Smooth muscle cell (in vitro differentiated cells): ENCODE measurements around the gene HSD17B2. TPM values are rescaled to one million over a fixed set of nuclear protein-coding genes. Genes with fewer than 3 reads are reported as not detected.

ENCODE experiments used
- DNase-seq: peaks from one replicate; lab custom pipeline; 2025; ENCODE audit not compliant: unreplicated experiment; lab: John Stamatoyannopoulos, UW
- H2AFZ ChIP-seq: fragments of 200-600 bp; sonication (generic); 2 replicates; pipeline ENCODE4 v1.6.0; 2016; ENCODE audit warnings: antibody characterized with exemption, low read depth, mild to moderate bottlenecking
- H3F3A ChIP-seq: fragments of 200-600 bp; sonication (generic); 2 replicates; pipeline ENCODE4 v1.6.0; 2017; ENCODE audit warnings: antibody characterized with exemption, low read depth
- H3K27ac ChIP-seq: fragments of 200-600 bp; sonication (generic); 2 replicates; pipeline ENCODE4 v1.5.1; 2016; ENCODE audit warnings: low read depth, mild to moderate bottlenecking
- H3K27me3 ChIP-seq: fragments of 200-600 bp; sonication (generic); 2 replicates; pipeline ENCODE4 v1.6.1; 2016; ENCODE audit warnings: low read depth, mild to moderate bottlenecking
- H3K36me3 ChIP-seq: fragments of 200-600 bp; sonication (generic); 2 replicates; pipeline ENCODE4 v1.5.1; 2016; ENCODE audit warnings: low read depth
- H3K4me1 ChIP-seq: fragments of 200-600 bp; sonication (generic); 2 replicates; pipeline ENCODE4 v1.5.1; 2016; ENCODE audit warnings: low read depth
- H3K4me2 ChIP-seq: fragments of 200-600 bp; sonication (generic); 2 replicates; pipeline ENCODE4 v1.6.0; 2016; ENCODE audit warnings: mild to moderate bottlenecking
- H3K4me3 ChIP-seq: fragments of 200-600 bp; sonication (generic); 2 replicates; pipeline ENCODE4 v1.5.1; 2016; ENCODE audit warnings: mild to moderate bottlenecking
- H3K79me2 ChIP-seq: fragments of 200-600 bp; sonication (generic); 2 replicates; pipeline ENCODE4 v1.6.0; 2016; ENCODE audit warnings: low read depth, mild to moderate bottlenecking
- H3K9ac ChIP-seq: fragments of 200-600 bp; sonication (generic); 2 replicates; pipeline ENCODE4 v1.6.0; 2016; ENCODE audit warnings: low read depth
- H3K9me3 ChIP-seq: fragments of 200-600 bp; sonication (generic); replicated peaks from 2 replicates; pipeline ENCODE4 v1.5.1; 2016; ENCODE audit warnings: low read depth
- H4K20me1 ChIP-seq: fragments of 200-600 bp; sonication (generic); 2 replicates; pipeline ENCODE4 v1.6.0; 2016; ENCODE audit warnings: low read depth
- WGBS: methylation state at CpG from one replicate; pipeline ENCODE4 v1.1.7; 2016; ENCODE audit warnings: low lambda C conversion rate; 5-methylcytosine and 5-hydroxymethylcytosine counted together
- polyA plus RNA-seq: library from polyadenylated mRNA; unstranded; fragments of >200 nt; fragmentation: Nextera tagmentation; extraction: Ambion mirVana; gene quantifications from 2 replicates; pipeline ENCODE4 v1.2.1, GENCODE V29; 2016
- total RNA-seq: library from RNA; depleted of rRNA; stranded (reverse); fragments of >200 nt; gene quantifications from 2 replicates; pipeline ENCODE4 v1.2.3, GENCODE V29; 2014
- TF ChIP-seq, protein P1 (sequence below): fragments of 200-600 bp; sonication (generic); IDR thresholded peaks from 2 replicates; pipeline ENCODE4 v1.5.1; 2017; ENCODE audit warnings: borderline replicate concordance, mild to moderate bottlenecking, antibody characterized with exemption; ENCODE audit not compliant: insufficient read depth, poor library complexity, severe bottlenecking

The HSD17B2 gene
- total and polyA plus RNA-seq, 2 experiments from 2014 or later = 21.8 to 33.9 TPM

DNA sequence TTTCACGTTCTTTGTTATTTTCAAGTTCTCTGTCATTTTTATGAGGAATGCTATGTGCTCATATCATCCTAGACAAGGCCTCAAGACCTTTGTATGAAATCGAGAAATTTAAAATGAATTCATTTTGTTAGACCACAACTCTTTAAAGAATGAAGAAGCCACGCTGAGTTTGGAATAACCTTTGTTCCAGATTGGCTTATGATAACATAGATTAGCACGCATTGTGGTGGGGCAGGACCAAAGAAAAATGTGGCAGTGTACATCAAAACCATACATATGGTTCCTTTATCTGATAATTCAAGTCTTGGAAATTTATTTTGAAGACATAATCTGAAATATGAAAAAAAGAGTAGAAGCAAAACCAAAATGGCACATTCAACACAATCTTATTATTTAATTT lies 2.2 kb downstream of the HSD17B2 start:
- Histone ChIP-seq H3K9ac (peak overlapping the region; percentile 45), H3K4me2 (peak overlapping the region; percentile 79), H4K20me1 (no peaks in the 10 kb centered on the region), H3K9me3 (no peaks in the 10 kb centered on the region), H3K4me1 (peaks cover 9% of the 10 kb centered on the region), H3K79me2 (no peaks in the 10 kb centered on the region), H3K27me3 (no peaks in the 10 kb centered on the region), H3K4me3 (peak overlapping the region; percentile 46), H3K36me3 (no peaks in the 10 kb centered on the region), H3F3A (no peaks in the 10 kb centered on the region), H2AFZ (no peak overlapping the region), H3K27ac (peak overlapping the region; percentile 82)
- TF ChIP-seq, protein P1, sequence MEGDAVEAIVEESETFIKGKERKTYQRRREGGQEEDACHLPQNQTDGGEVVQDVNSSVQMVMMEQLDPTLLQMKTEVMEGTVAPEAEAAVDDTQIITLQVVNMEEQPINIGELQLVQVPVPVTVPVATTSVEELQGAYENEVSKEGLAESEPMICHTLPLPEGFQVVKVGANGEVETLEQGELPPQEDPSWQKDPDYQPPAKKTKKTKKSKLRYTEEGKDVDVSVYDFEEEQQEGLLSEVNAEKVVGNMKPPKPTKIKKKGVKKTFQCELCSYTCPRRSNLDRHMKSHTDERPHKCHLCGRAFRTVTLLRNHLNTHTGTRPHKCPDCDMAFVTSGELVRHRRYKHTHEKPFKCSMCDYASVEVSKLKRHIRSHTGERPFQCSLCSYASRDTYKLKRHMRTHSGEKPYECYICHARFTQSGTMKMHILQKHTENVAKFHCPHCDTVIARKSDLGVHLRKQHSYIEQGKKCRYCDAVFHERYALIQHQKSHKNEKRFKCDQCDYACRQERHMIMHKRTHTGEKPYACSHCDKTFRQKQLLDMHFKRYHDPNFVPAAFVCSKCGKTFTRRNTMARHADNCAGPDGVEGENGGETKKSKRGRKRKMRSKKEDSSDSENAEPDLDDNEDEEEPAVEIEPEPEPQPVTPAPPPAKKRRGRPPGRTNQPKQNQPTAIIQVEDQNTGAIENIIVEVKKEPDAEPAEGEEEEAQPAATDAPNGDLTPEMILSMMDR = no peak
- DNase-seq = no peak
- 59% methylated on average over 4 of the region's 4 CpGs for WGBS

- no peak for DNase-seq
- 22% methylated on average over 2 of the region's 2 CpGs for WGBS
- H3K4me2 ChIP-seq = peak overlapping the region; percentile 79
Measured at GRCh38 chr16:82037666-82038065, 2.6 kb downstream of the HSD17B2 start.

DNA sequence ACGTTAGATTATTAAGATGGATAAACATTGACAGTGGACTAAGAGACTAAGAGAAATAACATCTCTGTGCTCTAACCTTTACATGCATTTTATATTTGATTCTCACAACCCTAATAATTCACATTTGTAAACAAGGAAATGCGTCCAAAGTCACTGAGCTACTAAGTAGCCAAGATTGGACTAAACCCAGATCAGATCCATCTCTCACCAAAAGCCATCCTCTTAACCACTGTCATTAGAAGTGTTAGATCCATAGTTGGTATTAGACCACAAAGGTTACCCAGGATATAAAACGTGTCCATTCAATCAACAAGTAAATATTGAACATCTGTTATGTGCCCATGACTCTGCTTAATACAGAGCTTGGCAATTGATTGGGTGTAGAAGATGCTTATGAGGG lies 5.2 kb downstream of the HSD17B2 start:
- Histone ChIP-seq H2AFZ (no peak overlapping the region), H3K4me3 (no peak overlapping the region), H4K20me1 (no peaks in the 10 kb centered on the region), H3K9me3 (no peaks in the 10 kb centered on the region), H3K36me3 (no peaks in the 10 kb centered on the region), H3K27me3 (no peaks in the 10 kb centered on the region), H3K4me1 (peaks cover 24% of the 10 kb centered on the region), H3F3A (no peaks in the 10 kb centered on the region), H3K4me2 (no peak overlapping the region), H3K27ac (no peak overlapping the region), H3K79me2 (no peaks in the 10 kb centered on the region), H3K9ac (no peak overlapping the region)
- 86% methylated on average over 3 of the region's 3 CpGs for WGBS
- DNase-seq = no peak
- TF ChIP-seq, protein P1 = no peak

More at GRCh38 chr16:82037666-82038065, 2.6 kb downstream of the HSD17B2 start:
- Histone ChIP-seq H3F3A (no peaks in the 10 kb centered on the region), H3K27ac (peak overlapping the region; percentile 82), H3K4me1 (peaks cover 9% of the 10 kb centered on the region), H3K79me2 (no peaks in the 10 kb centered on the region), H3K27me3 (no peaks in the 10 kb centered on the region), H2AFZ (no peak overlapping the region), H3K9ac (no peak overlapping the region), H3K36me3 (no peaks in the 10 kb centered on the region), H3K9me3 (no peaks in the 10 kb centered on the region), H3K4me3 (peak overlapping the region; percentile 46), H4K20me1 (no peaks in the 10 kb centered on the region)
- TF ChIP-seq, protein P1 = no peak

DNA sequence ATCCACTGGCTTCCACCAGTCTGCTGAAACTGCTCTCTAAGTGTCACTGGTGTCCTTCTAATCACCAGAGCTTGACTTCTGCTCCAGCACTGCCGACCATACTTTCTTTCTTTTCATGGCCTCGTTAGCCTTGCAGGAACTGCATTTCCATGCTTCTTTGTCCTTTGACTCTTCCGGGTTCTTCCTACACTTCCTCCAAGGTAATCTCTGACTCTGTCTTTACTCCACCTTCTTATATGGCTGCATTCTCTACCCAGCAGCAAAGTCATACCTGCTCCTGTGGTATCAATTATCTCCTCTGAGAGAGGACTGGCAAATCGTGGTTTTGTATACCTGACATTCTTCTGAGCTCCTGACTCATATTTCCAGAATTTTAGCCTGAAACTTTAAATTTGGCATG lies 6.5 kb downstream of the HSD17B2 start:
- H2AFZ ChIP-seq = no peak overlapping the region
- TF ChIP-seq, protein P1 = no peak
- WGBS = 88% methylated on average over 4 of the region's 4 CpGs
- no peaks in the 10 kb centered on the region for H3K27me3 ChIP-seq
- H3K36me3 ChIP-seq = no peaks in the 10 kb centered on the region
- H3K4me3 ChIP-seq = no peak overlapping the region
- H3K9me3 ChIP-seq = no peaks in the 10 kb centered on the region
- H3K27ac ChIP-seq = no peak overlapping the region
- H3F3A ChIP-seq = no peaks in the 10 kb centered on the region
- no peak overlapping the region for H3K9ac ChIP-seq
- H3K4me2 ChIP-seq = no peak overlapping the region
- DNase-seq = no peak
- no peaks in the 10 kb centered on the region for H3K79me2 ChIP-seq
- no peaks in the 10 kb centered on the region for H4K20me1 ChIP-seq
- H3K4me1 ChIP-seq = peaks cover 35% of the 10 kb centered on the region
